KOPT-K1 (cell line): ENCODE results near the gene DROSHA.
"Not testable (repeated sequence)": the region's sequence is repeated elsewhere in the genome, so short reads cannot be mapped to it uniquely, and the experiment has no call there.

ENCODE experiments used
- H3K27ac ChIP-seq: fragments of 200-600 bp; sonication (generic); 2 replicates; pipeline ENCODE4 v1.5.1; 2016; ENCODE audit warnings: antibody characterized with exemption, mild to moderate bottlenecking, low read depth, low read length; ENCODE audit not compliant: poor library complexity, severe bottlenecking
- H3K36me3 ChIP-seq: fragments of 200-600 bp; sonication (generic); 2 replicates; pipeline ENCODE4 v1.5.1; 2017; ENCODE audit warnings: antibody characterized with exemption, mild to moderate bottlenecking, low read length, moderate library complexity; ENCODE audit not compliant: insufficient read depth
- H3K9me3 ChIP-seq: fragments of 200-600 bp; sonication (generic); 2 replicates; pipeline ENCODE4 v1.5.1; 2017; ENCODE audit warnings: antibody characterized with exemption, low read length, mild to moderate bottlenecking; ENCODE audit not compliant: insufficient read depth, poor library complexity, severe bottlenecking

DROSHA gene

DNA sequence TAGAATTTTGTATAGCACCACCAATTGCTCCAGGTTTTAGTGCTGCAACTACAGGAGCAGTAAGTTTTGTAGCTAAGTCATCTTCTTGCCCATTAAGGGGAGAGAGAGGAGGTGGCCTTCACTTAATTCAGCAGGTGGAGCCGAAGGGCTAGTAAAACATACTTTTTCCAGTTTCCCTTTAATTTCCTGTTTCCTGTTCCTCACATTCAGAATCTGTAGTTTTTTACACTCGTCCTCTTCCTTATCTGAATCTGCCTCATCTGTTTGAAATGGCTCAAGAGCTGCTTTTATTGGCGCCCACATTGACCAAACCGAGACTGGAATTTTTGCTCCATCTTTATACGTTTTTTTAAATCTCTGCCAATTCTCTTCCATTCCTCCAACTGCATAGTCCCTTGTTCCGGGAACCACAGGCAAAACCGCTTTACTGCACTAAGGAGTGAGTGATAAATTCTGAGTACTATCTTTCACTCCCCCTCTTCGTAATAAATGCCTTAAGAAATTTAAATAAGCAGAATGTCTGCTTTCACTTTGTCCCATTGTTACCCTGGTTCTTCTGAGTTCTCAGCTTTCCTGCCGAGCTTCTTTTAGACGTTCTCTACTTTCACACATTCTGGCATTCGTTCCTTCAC is 133.9 kb downstream of the DROSHA start:
- H3K9me3 ChIP-seq = no peaks in the 10 kb centered on the region
- peaks cover 25% of the 10 kb centered on the region for H3K36me3 ChIP-seq
- H3K27ac ChIP-seq = no peak overlapping the region

DNA sequence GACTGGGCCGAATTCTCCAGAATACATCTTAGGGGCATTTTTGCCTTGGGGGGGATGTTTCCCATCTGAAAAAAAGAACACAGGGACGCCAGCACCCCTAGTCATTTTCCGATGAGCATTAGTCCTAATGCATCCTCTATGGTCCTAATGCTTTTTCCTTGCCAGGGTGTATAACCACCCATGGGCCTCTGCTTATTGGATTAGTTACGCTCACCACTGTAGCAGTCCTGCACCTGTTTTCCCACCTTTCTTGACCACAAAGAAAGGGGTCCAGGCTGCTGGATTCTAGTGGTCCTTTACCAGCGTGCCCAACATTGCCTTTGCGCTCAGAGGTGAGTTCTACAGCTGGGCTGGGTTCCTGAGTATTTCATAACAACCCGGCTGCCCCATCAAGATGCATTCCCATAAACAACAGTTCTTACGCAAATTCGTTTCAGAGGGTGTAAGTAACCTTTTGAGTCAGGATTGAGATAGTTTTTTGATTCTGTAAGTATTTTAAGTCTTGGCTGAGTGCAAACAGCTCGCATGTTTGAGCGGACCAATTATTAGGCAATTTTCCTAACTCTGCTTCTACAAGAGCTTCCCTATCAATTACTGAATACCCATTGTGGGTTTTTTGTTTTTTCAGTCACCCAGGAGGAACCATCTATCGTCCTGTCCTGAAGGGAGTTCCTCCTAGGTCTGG is 135.1 kb downstream of the DROSHA start:
- H3K9me3 ChIP-seq = no peaks in the 10 kb centered on the region
- peaks cover 17% of the 10 kb centered on the region for H3K36me3 ChIP-seq
- H3K27ac ChIP-seq = no peak overlapping the region

DNA sequence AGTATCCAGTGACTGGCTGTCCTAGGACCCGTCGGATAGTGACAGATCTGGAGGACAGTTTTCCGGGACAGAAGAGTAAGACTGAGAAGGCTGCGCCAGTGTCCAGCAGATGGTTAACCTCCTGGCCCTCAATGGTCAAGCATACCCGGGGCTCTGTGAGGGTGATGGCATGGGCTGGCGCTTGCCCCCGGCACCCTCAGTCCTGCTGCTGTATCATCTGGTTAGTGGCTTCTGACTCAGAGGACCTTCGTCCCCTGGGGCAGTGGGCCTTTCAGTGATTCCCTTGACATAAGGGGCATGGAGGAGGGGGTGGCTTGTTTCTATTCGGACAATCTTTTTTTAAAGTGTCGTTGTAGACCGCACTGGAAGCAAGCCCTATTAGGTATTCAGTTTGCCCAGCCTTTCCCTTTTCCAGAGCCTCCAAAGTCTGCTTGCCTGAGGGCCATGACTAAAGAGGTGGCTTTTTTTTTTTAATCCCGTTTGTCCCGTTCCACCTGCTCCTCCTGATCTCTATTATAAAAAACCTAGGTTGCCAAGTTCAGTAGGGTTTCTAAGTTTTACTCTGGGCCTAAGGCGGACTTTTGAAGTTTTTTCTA is 136.3 kb downstream of the DROSHA start:
- H3K36me3 ChIP-seq, H3K27ac ChIP-seq, H3K9me3 ChIP-seq: not testable (repeated sequence)

DNA sequence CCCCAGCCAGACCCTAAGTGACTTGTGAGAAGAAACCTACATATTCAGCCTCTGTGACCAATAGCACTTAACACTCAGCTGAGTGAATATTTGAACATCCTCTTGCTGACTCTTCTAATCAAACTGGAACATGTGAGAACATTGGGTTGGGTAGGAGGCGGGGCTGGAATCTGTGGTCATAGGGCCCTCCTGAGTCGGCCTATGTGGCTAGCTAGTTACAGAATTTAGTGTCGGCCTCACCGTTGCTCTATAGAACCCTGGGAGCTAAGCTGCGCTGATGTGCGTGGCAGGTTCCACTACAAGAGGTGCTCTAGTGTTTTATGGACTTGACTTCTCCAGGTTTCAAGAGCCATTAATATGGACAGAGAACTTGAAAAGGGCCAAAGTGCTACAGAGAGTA is 138.8 kb downstream of the DROSHA start:
- no peaks in the 10 kb centered on the region for H3K36me3 ChIP-seq
- H3K9me3 ChIP-seq = peaks cover 8% of the 10 kb centered on the region

DNA sequence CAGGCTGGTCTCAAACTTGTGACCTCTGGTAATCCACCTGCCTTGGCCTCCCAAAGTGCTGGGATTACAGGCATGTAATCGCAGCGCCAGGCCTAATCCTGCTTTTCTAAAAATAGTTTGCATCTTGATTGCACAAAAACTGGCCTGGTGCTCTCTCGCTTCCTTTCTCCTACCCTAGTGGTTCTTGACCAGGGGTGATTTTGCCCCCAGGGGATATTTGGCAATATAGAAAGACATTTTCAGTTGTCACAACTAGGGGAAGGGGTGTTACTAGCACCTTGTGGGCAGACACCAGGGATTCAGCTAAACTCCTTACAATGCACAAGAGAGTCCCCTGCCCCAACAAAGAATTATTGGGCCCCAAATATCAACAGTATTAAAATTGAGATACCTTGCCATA is 139.8 kb downstream of the DROSHA start:
- Histone ChIP-seq H3K36me3 (no peaks in the 10 kb centered on the region), H3K9me3 (peaks cover 8% of the 10 kb centered on the region), H3K27ac (no peak overlapping the region)

More for the DNA sequence above, 138.8 kb downstream of the DROSHA start:
- H3K27ac ChIP-seq = no peak overlapping the region

DNA sequence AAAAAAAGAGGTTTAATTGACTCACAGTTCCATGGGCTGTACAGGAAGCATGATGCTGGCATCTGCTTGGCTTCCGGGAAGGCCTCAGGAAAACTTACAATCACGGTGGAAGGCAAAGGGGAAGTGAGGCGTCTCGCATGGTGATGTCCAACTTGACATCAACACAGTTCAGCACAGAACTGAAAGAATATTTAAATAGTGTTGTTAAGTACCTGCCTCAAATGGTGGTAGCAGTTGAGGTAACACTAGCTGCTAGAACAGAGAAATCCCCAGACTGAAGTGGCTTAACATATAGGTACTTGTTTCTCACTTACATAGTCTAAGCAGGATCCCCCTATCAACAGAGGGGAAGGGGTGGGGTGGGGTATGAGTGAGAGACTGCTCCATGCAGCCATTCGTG is 141.6 kb downstream of the DROSHA start:
- Histone ChIP-seq H3K27ac (no peak overlapping the region), H3K36me3 (no peaks in the 10 kb centered on the region), H3K9me3 (peaks cover 8% of the 10 kb centered on the region)

DNA sequence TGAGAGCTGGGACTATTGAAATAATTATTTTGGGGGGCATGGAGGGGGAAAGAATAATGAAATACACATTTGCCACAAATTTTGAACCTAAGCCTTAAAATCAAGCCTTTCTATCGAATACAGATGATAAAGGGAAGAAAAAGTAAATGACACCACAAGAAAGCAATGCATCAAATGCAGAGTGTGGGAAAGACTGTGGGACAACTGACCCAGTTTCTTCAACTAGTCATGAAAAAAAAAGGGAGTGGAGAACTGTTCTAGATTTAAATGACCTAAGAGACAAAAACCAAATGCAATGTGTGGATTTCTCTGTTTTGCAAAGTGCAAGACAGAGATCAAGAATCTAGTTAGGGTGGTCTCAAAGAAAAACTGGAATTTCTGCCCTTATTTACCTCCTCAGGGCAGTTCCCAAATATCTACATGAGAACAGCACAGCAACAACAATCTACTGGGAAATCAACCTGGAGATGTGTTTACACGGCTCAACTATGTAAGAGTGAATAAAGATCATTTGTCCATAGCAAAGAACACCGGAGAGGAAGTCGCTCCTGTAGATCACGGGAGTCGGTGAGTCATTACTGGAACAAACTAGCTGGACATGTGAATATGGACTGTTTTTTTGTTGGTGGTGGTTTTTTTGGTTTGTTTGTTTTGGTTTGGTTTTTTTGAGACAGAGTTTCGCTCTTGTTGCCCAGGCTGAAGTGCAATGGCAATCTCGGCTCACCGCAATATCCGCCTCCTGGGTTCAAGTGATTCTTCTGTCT is 145.9 kb downstream of the DROSHA start:
- Histone ChIP-seq H3K9me3 (peaks cover 8% of the 10 kb centered on the region), H3K27ac (no peak overlapping the region), H3K36me3 (no peaks in the 10 kb centered on the region)

DNA sequence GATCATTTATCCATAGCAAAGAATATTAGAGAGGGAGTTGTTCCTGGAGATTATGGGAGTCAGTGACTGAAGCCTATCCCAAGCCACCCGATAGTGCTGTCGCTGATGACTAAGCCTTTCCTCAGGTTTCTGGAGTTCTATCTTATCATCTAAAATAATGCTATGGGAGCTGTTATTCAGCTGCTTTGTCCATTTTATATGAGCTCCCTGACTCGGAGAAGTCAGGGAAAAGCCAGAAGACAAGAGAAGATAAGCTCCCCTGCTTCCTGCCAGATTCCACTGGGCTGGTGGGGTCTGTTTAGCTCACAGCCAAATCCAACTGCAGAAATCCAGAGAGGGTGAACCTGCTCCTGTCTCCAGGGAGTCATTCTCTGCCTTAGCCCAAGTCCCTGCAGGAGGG is 148.2 kb downstream of the DROSHA start:
- H3K36me3 ChIP-seq = no peaks in the 10 kb centered on the region
- peaks cover 6% of the 10 kb centered on the region for H3K9me3 ChIP-seq
- no peak overlapping the region for H3K27ac ChIP-seq

DNA sequence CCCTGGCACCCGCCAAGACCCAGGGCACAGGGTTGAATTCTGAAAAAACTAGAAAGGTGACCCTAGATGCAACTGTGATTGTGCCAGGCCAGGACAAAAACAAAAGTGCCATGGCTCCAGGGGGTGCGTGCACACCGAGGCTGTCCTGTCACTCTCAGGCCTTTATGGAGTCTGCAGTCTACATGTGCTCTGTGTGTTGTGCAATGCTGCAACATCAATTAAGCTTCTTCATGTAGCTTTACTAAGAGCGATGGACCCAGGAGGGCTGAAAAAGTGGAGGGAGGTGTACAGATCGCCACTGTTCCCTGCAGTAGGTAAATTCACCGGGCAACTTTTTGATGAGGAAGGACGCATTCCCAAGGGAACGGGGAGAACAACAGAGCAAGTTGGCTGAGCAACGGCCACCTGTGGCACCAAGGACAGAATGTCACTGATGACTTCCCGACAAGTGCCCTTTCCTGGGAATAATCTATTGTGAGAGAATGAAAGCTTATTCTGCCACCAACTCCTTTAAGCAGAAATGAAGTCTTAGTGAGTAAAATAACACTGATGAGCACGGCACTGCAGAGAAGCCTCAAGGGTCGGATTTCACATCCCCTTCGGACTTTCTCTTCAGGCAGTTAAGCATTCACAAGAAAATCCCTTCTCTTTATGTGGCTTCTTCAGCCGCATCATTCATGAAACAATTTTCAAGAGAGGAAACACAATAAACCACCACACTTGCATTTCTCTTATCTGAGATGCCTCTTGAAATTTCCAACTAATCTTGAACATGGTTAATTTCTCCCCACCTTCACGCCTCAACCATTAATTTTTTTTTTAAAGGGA is 149.6 kb downstream of the DROSHA start:
- H3K36me3 ChIP-seq = no peaks in the 10 kb centered on the region
- H3K27ac ChIP-seq = no peak overlapping the region
- H3K9me3 ChIP-seq = no peaks in the 10 kb centered on the region

DNA sequence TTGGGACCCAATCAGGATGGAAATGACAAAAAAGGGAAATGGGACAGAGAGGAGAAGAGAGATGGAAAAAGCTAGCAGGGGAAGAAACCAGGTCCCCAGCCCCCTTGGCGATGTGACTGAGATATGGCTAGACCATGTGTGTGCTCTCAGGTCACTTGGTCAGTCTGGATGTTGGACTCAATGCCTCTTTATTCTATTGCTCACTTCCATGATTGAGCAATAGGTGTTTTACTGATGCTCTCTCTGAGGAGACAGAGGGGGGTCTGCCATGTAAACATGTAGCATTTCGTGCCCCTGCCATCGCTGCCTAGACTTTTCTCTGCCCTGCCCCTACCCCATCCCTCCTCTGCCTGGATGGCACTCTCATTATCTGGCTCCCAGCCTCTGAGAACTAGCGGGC is 150.6 kb downstream of the DROSHA start:
- Histone ChIP-seq H3K27ac (no peak overlapping the region), H3K9me3 (no peaks in the 10 kb centered on the region), H3K36me3 (no peaks in the 10 kb centered on the region)

DNA sequence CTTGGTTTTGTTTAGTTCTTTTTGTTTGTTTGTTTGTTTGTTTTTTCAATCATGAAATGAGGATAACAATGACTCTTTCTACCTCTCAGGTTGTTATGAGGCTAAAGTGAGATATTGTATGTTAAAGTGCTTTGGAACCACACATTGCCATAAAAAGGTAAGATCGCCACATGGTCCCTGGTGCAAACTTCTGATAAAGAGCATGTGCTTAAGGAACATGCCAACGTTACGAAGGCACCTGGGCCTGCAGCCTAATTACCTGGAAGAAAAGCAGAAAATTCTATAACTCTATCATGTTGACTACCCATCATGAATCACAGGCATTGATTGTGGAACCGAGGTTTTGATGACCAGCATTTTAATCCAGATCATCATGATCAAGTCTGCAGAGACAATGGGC is 151.8 kb downstream of the DROSHA start:
- H3K27ac ChIP-seq = no peak overlapping the region
- no peaks in the 10 kb centered on the region for H3K36me3 ChIP-seq

DNA sequence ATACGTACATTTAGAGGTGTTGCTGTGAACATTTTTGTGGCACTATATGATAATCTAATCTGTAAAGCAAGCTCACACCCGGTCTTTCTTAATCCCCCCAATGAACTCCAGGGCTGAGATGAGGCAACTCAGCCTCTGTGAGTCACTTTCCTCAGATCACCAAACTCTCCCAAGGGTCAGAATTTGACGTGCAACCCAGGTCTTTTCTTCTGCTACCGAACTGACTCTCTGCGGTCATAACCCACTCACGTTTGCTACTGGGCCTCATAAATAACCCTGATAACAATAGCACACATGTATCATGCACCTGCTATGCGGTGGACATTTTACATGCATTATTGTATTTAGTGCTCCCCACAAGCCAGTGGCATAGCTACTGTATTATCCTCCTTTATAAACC is 153.1 kb downstream of the DROSHA start:
- Histone ChIP-seq H3K9me3 (no peaks in the 10 kb centered on the region), H3K36me3 (no peaks in the 10 kb centered on the region), H3K27ac (no peak overlapping the region)

More for the DNA sequence above, 151.8 kb downstream of the DROSHA start:
- H3K9me3 ChIP-seq = no peaks in the 10 kb centered on the region

DNA sequence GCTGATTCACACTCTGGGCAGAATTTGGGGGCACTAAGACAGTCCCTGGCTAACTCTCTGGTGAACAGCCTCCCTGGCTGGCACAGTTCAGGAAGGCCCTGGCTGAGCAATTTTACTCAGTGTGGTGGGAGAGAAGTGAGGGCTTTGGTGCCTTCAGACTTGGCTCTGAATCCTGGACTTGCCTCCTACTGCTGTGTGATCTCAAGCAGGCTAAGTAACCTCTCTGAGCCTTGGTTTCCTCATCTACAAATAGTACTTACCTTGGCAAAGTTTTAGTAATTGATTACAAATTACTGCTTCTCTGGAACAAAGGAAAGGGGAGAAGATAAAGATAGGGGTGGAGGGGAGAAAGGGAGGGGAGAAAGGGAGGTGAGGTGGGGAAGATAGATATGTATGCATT is 153.8 kb downstream of the DROSHA start:
- Histone ChIP-seq H3K9me3 (no peaks in the 10 kb centered on the region), H3K27ac (no peak overlapping the region), H3K36me3 (no peaks in the 10 kb centered on the region)

DNA sequence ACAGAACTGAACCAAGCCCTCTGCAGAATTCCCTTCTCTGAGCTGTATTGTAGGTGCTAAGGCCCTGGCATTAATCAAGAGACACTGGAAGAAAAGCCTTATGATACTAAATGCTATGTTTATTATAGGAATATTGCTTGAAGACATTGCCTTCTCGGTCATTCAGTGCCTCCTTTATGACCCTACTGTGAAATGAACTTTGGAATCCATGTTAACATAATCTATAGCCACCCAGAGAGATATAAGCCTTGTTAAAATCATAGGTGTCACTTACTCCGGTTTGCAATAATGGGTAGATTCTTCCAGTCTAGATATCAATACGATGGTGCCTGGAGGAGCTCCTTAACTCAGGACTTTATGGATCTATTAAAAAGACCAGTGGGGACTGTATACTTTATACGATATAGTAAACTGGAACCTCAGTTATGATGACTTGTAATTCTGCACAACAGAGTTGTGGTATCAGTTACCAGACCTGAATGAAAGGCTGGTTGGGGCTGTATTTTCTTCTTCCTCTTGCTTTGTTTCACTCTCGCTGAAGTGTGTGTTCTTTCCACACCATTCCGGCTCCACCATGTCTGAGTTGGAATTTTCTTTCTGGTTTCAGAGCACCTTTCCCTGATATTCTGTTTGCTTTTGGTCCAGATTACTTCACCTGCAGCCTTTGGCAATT is 154.5 kb downstream of the DROSHA start:
- Histone ChIP-seq H3K9me3 (no peaks in the 10 kb centered on the region), H3K36me3 (no peaks in the 10 kb centered on the region), H3K27ac (no peak overlapping the region)
